Caco-2 (cell line): Measurements from ENCODE around the gene MARCHF4. TPM values are rescaled to one million over a fixed set of nuclear protein-coding genes. Genes with fewer than 3 reads are reported as not detected.

Experiments
- BruUV-seq: library from RNA; stranded (reverse); fragments of 400-500 nt; replicated peaks from 2 replicates; lab custom pipeline; 2021; lab: Mats Ljungman, UMichigan
- CTCF ChIA-PET: fragments of 300-600 bp; sonication (Branson Sonifier 250); formaldehyde crosslinking; loops from one replicate; lab custom pipeline; 2022; ENCODE audit warnings: antibody characterized with exemption; lab: Charles Lee
- POLR2A ChIA-PET: fragments of 300-600 bp; sonication (Branson Sonifier 250); formaldehyde crosslinking; loops from one replicate; lab custom pipeline; 2022; ENCODE audit warnings: antibody characterized with exemption; lab: Charles Lee
- DNase-seq, 2 experiments: peaks; one replicate each; pipeline versions ENCODE4 v3.0.0 to v3.0.0-alpha.2; 2020 to 2022
- H3K27me3 ChIP-seq: replicated peaks from 2 replicates; pipeline ENCODE4 v1.6.0; 2011; ENCODE audit warnings: low read length; ENCODE audit not compliant: control insufficient read depth, insufficient read depth
- H3K36me3 ChIP-seq: 2 replicates; pipeline ENCODE4 v1.5.1; 2011; ENCODE audit warnings: low read length; ENCODE audit not compliant: control insufficient read depth, insufficient read depth
- H3K4me1 ChIP-seq: fragments of 250-450 bp; sonication (Bioruptor Pico); 2 replicates; pipeline ENCODE4 v1.5.1; 2020; ENCODE audit warnings: mild to moderate bottlenecking
- H3K4me3 ChIP-seq: 2 replicates; pipeline ENCODE4 v1.5.1; 2011; ENCODE audit warnings: low read depth, mild to moderate bottlenecking, control low read depth, low read length
- H3K9me3 ChIP-seq: fragments of 250-450 bp; sonication (Bioruptor Pico); 2 replicates; pipeline ENCODE4 v1.5.1; 2020; ENCODE audit warnings: mild to moderate bottlenecking, moderate library complexity
- H3K27ac Mint-ChIP-seq: one replicate; pipeline ENCODE4 v1.8.0; 2022; ENCODE audit warnings: mixed read lengths; ENCODE audit not compliant: unreplicated experiment
- H3K27me3 Mint-ChIP-seq: one replicate; pipeline ENCODE4 v1.8.0; 2022; ENCODE audit warnings: mixed read lengths; ENCODE audit not compliant: insufficient read depth, unreplicated experiment
- H3K36me3 Mint-ChIP-seq: one replicate; pipeline ENCODE4 v1.8.0; 2022; ENCODE audit warnings: mild to moderate bottlenecking, mixed read lengths; ENCODE audit not compliant: insufficient read depth, unreplicated experiment
- H3K4me1 Mint-ChIP-seq: one replicate; pipeline ENCODE4 v1.8.0; 2022; ENCODE audit warnings: low read depth, mixed read lengths; ENCODE audit not compliant: unreplicated experiment
- H3K4me3 Mint-ChIP-seq: one replicate; pipeline ENCODE4 v1.8.0; 2022; ENCODE audit warnings: mild to moderate bottlenecking, moderate library complexity, mixed read lengths; ENCODE audit not compliant: unreplicated experiment
- H3K9me3 Mint-ChIP-seq: one replicate; pipeline ENCODE4 v1.8.0; 2022; ENCODE audit warnings: mixed read lengths; ENCODE audit not compliant: unreplicated experiment
- intact Hi-C: fragments of 100-400 bp; cut with micrococcal nuclease; formaldehyde crosslinking; loops from one replicate; pipeline ENCODE4 v1.10.0; 2022; ENCODE audit not compliant: unreplicated experiment
- total RNA-seq: library from RNA; stranded (reverse); gene quantifications from 2 replicates; pipeline ENCODE4 v1.2.3, GENCODE V29; 2022
- TF ChIP-seq, protein P1 (sequence below), 2 experiments: fragments of 200-600 bp in 1 of 2; IDR thresholded peaks; 1 replicate in 1 of 2; 2 replicates in 1 of 2; pipeline versions ENCODE4 v1.5.1 to v1.8.0; 2011 to 2022; ENCODE audit warnings: antibody characterized with exemption in 1 of 2, control low read depth in 1 of 2, inconsistent platforms in 1 of 2, low read depth in 1 of 2, low read length in 1 of 2, mild to moderate bottlenecking in 1 of 2, moderate library complexity in 1 of 2; ENCODE audit not compliant: insufficient read depth in 1 of 2, severe bottlenecking in 1 of 2, unreplicated experiment in 1 of 2

Gene MARCHF4
- total RNA-seq, 1 experiment from 2014 or later = not detected

DNA sequence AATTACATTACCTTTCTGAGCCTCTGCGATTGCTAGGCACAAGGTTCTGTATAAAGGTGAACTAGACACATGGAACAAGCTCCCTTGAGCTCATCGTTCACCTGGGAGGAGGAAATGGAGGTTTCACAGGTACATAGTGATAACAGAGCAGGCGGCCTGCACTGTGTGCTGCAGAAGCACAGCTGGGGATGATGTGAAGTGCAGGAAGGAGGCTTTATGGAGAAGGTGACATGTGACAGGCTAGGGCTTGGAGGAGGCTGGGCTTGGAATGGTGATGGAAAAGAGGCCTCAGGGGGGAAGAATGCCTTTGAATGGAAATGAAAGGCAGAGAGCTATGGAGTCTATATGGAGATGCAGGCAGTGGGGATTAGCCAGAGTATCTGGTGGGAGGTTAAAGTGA, 22.9 kb downstream of the MARCHF4 start:
- Histone ChIP-seq H3K4me3 (no peak overlapping the region), H3K9me3 (no peaks in the 10 kb centered on the region), H3K27me3 (peaks cover 3% of the 10 kb centered on the region; the same call in 1 of the 2 replicates), H3K36me3 (no peaks in the 10 kb centered on the region; the same call in 1 of the 2 replicates), H3K4me1 (no peaks in the 10 kb centered on the region)
- Mint-ChIP-seq H3K36me3 (no peaks in the 10 kb centered on the region), H3K27me3 (peaks cover 38% of the 10 kb centered on the region), H3K4me1 (no peaks in the 10 kb centered on the region), H3K9me3 (no peaks in the 10 kb centered on the region), H3K27ac (no peak overlapping the region), H3K4me3 (no peak overlapping the region)
- TF ChIP-seq, protein P1, sequence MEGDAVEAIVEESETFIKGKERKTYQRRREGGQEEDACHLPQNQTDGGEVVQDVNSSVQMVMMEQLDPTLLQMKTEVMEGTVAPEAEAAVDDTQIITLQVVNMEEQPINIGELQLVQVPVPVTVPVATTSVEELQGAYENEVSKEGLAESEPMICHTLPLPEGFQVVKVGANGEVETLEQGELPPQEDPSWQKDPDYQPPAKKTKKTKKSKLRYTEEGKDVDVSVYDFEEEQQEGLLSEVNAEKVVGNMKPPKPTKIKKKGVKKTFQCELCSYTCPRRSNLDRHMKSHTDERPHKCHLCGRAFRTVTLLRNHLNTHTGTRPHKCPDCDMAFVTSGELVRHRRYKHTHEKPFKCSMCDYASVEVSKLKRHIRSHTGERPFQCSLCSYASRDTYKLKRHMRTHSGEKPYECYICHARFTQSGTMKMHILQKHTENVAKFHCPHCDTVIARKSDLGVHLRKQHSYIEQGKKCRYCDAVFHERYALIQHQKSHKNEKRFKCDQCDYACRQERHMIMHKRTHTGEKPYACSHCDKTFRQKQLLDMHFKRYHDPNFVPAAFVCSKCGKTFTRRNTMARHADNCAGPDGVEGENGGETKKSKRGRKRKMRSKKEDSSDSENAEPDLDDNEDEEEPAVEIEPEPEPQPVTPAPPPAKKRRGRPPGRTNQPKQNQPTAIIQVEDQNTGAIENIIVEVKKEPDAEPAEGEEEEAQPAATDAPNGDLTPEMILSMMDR (IDR thresholded peaks at IDR 0.05; ENCODE audit: insufficient read depth in 1 of 2, low read depth in 1 of 2, low read length in 1 of 2, severe bottlenecking in 1 of 2, unreplicated experiment in 1 of 2) = no peak
- ChIA-PET CTCF (no interaction called here), POLR2A (no interaction called here)
- intact Hi-C loops = no loop called here
- no peak for DNase-seq
- no TSS peak for BruUV-seq

GRCh38 chr2:216348756-216349308, 23.5 kb downstream of the MARCHF4 start:
- Histone ChIP-seq H3K27me3 (peaks cover 2% of the 10 kb centered on the region; the same call in 1 of the 2 replicates), H3K9me3 (no peaks in the 10 kb centered on the region), H3K4me1 (no peaks in the 10 kb centered on the region), H3K4me3 (no peak overlapping the region), H3K36me3 (no peaks in the 10 kb centered on the region; the same call in 1 of the 2 replicates)
- no TSS peak for BruUV-seq
- H3K36me3 Mint-ChIP-seq = no peaks in the 10 kb centered on the region
- CTCF ChIA-PET = no interaction called here
- H3K9me3 Mint-ChIP-seq = no peaks in the 10 kb centered on the region
- TF ChIP-seq, protein P1 (IDR thresholded peaks at IDR 0.05; ENCODE audit: insufficient read depth in 1 of 2, low read depth in 1 of 2, low read length in 1 of 2, severe bottlenecking in 1 of 2, unreplicated experiment in 1 of 2) = no peak
- peaks cover 42% of the 10 kb centered on the region for H3K27me3 Mint-ChIP-seq
- H3K4me3 Mint-ChIP-seq = no peak overlapping the region
- intact Hi-C loops = no loop called here
- POLR2A ChIA-PET = no interaction called here
- H3K4me1 Mint-ChIP-seq = no peaks in the 10 kb centered on the region
- DNase-seq = no peak
- no peak overlapping the region for H3K27ac Mint-ChIP-seq

GRCh38 chr2:216346781-216347180, 25.5 kb downstream of the MARCHF4 start:
- TF ChIP-seq, protein P1 (IDR thresholded peaks at IDR 0.05; ENCODE audit: insufficient read depth in 1 of 2, low read depth in 1 of 2, low read length in 1 of 2, severe bottlenecking in 1 of 2, unreplicated experiment in 1 of 2) = no peak
- POLR2A ChIA-PET = interaction anchor here (0.7 kb wide), 1 partner anchor 56 kb away, joined by 16 read pairs; no protein-coding TSS in a partner anchor

More at GRCh38 chr2:216346781-216347180, 25.5 kb downstream of the MARCHF4 start:
- intact Hi-C loops = no loop called here
- H3K9me3 ChIP-seq = no peaks in the 10 kb centered on the region
- DNase-seq = no peak
- H3K4me3 ChIP-seq = no peak overlapping the region
- BruUV-seq = no TSS peak
- no peaks in the 10 kb centered on the region for H3K4me1 ChIP-seq
- Mint-ChIP-seq H3K36me3 (no peaks in the 10 kb centered on the region), H3K9me3 (no peaks in the 10 kb centered on the region), H3K4me1 (no peaks in the 10 kb centered on the region), H3K4me3 (no peak overlapping the region), H3K27ac (no peak overlapping the region), H3K27me3 (peaks cover 37% of the 10 kb centered on the region)
- H3K36me3 ChIP-seq = no peaks in the 10 kb centered on the region; the same call in 1 of the 2 replicates
- peaks cover 1% of the 10 kb centered on the region; the same call in 1 of the 2 replicates for H3K27me3 ChIP-seq
- CTCF ChIA-PET = no interaction called here
